ENCODE results near the gene KIF3C.
"Not testable (repeated sequence)": the region's sequence is repeated elsewhere in the genome, so short reads cannot be mapped to it uniquely, and the experiment has no call there.

The KIF3C gene

DNA sequence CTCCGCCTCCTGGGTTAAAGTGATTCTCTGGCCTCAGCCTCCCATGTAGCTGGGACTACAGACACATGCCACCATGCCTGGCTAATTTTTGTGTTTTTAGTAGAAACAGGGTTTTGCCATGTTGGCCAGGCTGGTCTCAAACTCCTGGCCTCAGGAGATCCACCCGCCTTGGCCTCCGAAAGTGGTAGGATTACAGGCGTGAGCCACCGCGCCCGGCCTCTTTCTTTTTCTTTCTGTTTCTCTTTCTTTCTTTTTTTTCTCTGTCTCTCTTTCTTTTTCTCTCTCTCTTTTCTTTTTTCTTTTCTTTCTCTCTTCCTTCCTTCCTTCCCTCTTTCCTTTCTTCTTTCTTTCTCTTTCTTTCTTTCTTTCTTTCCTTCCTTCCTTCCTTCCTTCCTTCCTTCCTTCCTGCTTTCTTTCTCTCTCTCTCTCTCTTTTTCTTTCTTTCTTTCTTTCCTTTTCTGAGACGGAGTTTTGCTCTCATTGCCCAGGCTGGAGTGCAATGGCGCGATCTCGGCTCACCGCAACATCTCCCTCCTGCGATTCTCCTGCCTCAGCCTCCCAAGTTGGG is 16.6 kb upstream of the KIF3C start:
- not testable (repeated sequence) for FAIRE-seq

DNA sequence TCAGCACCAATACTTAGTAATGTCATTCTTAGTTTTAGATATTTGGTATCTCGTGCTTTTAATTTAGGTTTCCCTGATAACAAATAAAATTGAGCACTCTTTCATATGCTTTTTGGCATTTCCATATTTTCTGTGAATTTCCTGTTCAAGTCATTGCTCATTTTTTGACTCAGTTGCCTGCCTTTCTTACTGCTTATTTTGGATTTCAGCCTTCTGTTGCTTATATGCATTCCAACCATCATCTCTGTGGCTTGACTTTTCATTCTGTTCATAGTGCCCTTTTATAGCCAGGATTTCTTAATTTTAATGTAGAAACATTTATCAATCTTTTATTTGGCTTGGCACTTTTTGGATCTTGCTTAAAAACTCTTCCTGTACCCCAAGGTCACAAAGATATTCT is 14.5 kb upstream of the KIF3C start:
- no peak for FAIRE-seq

DNA sequence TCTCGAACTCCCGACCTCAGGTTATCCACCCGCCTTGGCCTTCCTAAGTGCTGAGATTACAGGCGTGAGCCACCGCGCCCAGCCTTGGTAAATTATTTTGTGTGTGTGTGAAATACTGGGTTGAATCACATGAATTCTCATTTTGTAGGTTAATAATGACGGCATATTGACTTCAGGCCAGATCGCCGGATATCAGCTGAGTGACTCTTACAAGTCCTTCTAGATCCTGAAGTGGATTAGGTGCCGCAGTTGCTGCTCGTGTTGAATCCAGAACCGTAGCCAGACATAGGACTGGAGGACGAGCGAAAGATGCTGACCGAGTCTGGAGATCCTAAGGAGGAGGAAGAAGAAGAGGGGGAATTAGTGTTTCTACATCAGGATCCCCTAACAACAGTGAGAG is 12.2 kb upstream of the KIF3C start:
- FAIRE-seq, result no peak

DNA sequence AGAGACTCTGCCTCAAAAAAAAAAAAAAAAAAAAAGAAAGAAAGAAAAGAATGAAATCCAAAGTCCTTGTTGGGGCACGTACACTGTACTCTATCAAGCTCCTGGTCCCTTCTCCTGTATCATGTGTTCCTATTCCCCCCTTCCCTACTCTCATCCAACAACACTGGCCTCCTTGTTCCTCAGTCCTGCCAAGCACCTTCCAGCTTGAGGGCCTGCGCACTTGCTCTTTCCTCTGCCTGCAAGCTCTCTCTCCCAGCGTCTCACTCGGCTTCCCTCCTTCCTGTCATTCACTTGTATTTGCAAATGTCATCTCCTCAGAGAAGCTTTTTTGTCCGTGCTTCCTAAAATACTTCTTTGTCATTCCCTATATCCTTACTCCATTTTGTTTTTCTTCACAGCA is 10.8 kb upstream of the KIF3C start:
- FAIRE-seq, result no peak

DNA sequence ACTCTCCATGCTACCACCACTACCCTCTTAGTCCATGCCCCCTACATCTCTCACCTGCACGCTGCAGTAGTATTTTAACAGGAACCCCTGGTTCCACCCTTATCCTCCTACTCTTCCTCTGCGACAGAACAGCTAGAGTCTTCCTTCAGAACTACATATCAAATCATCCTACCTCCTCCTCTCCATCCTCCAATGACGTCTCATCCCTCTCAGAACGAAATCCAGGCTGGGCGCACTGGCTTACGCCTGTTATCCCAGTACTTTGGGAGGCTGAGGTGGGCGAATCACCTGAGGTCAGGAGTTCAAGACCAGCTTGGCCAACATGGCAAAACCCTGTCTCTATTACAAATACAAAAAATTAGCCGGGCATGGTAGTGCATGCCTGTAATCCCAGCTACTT is 10.3 kb upstream of the KIF3C start:
- FAIRE-seq, result no peak

DNA sequence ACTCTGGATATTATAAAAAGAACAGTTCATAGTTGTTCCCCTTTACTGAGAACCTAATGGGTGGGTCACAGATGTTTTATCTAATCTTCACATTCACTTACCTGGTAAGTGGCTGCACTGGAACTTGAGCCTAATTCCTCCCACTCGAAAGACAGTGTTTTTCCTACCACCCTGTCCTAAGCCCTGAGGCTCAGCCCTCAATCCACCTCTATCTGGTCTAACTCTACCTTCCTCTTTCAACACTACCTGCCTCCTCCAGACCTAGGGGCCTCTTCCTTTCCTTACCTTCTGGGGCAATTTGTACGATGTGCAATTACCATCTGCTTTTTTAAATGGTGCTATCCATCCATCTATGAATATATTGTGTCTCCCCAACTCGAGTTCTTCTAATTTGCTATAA is 9.7 kb upstream of the KIF3C start:
- FAIRE-seq, result no peak

DNA sequence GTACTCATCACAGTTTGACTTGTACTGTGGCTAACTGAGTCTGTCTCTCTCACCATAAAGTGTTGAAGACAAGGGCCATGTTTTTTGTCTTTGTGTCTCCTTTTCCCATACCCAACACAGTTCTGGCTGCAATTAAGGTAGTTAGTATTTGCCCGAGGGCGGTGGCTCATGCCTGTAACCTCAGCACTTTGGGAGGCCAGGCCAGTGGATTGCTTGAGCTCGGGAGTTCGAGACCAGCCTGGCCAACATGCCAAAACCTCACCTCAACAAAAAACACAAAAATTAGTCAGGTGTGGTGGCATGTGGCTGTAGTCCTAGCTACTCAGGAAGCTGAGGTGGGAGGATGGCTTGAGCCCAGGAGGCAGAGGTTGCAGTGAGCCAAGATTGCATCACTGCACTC is 6.9 kb upstream of the KIF3C start:
- no peak for FAIRE-seq

DNA sequence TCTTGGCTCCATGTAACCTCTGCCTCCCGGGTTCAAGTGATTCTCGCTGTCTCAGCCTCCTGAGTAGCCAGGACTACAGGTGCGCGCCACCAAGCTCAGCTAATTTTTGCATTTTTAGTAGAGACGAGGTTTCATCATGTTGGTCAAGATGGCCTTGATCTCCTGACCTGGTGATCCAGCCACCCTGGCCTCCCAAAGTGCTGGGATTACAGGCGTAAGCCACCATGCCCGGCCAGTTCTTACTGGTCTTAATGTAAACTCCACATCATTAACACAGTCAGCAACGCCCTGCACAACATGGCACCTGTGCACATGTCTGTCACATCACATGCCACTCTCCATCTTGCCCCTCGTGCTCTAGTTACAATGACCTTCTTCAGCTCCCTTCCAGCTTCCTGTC is 5.8 kb upstream of the KIF3C start:
- FAIRE-seq, result no peak

DNA sequence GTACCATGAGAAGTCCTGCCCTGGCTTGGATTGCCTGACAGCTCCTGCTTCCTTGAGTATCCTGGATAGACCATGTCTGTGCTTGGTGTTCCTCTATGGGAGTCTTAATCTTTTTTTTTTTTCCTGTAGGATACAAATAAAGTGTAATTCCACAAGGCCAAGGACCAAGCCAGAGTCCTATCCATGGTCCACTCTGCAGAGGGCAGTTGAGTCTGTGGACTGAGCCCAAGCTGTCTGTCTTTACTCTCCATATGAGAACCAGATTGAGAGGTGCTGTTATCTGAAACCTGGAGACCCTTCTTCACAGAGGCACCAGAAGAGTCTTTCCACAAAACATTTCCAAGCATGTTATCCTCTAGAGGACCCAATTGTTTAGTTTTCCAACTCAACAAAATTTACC is 1.4 kb upstream of the KIF3C start:
- no peak for FAIRE-seq

DNA sequence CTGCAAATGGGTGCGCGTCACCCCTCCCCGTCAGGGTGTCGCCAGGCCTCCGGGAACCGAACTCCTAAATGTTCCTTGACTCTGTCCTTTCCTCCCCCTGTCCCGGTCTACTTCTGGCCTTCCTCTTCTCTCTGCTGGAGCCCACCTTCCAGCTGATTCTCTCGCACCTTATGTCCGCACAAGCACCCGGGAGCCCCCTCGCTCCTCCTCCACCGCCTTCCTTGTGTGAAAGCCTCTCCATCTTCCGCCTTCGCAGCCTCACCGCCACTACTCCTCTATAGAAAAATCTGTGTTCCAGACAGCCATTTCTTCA is 627 bp upstream of the KIF3C start:
- no peak for FAIRE-seq

DNA sequence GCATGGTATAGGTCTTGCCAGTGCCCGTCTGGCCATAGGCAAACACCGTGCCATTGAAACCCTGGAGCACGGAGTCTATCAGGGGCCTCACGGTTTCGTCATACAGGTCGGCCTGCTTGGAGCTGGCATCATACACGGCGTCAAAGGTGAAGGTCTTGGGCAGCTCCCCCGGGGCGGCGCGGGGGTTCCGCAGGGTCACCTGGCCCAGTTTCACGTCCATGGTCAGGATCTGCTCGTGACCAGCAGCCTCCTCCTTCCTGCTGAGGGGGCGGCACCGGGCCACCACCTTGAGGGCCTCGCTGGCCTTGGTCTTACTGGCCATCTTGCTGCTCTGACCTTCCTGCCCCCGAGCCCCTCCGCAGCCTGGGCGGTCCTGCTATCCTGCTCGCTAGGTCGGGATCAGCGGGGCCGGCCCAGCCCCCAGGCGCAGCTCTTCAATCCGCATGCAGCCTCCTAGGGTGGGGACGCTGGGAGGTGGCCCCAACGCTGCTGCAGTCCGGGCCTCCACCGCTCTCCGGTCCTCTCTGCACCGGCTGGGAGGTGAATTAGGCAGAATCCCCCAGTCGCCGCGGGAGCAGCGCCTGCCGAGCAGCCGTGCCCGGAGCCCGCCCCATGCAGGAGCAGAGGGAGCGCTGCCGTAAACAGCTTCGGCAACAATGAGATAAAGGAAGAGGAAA is 563 bp downstream of the KIF3C start:
- no peak for FAIRE-seq

DNA sequence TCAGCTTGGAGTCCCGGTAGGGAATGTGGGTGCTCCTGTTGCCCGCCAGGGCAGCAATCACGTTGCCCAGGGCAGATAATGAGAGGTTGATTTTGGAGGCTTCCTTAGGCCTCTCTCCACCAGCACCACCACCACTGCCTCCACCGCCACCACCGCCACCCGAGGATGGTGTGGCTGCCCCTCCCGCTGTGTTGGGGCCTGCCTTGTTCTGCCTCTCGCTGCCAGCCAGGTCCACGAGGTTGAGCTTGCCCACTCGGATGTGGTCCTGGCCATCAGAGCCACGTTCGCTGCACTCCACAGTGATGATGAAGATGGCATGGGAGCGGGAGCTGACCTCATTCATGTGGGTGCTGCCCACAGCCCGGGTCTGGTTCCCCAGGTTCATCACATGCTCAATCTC is 1.3 kb downstream of the KIF3C start:
- FAIRE-seq, result no peak

DNA sequence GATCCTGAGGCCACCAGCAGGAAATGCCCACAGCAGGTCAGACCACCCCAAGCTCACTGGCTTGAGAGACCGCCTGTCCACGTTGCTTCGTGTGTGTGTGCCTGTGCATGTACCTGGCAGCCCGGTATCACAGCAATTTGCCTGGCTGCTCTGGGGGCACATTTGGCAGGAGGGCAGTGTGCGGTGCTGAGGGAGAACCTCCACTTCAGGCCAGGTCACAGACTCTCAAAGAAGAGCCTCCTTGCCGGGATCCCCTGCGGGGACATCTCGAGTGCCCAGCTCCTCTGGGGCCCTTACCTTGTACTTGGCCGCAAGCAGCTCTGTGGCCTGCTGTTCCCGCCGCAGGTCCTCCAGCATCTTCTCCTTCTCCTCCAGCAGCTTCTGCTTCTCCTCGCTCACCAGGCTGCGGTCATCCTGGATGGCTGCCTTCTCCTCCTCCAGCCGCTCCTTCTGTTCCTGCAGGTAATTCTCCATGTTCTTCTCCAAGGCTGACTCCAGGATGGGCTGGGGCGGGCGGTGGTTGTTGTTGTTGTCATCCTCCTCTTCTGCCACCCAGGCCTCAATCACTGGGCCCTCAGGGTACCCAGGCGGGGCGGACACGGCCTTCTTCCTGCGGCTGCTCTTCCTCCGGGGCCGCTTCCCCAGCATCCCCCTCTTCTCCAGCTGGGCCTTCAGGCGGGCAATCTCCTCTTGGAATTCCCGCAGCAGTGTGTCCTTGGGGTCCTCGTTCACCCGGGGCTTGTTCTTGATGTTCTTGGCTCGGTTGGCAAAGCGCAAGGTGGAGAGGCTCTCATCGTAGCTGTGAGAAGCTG is 2.0 kb downstream of the KIF3C start:
- FAIRE-seq, result no peak

DNA sequence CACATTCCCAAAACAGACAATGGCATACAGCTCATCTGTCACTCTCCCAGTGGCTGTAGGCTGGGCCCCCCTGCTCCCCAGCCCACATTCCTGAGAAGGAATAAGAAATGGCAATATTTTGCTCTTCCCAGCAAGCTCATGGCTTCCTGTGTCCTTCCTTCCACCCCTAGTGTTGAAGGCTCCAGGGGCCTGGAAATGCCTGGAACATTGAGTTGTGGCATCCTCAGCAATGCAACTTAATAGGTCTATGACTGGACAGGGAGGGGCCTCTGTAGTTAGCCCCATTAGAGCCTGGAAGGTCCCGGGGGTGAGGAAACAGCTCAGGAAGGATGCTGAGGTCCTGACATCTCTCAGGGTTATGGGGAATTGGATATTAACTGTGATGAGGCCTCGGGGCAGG is 3.3 kb downstream of the KIF3C start:
- FAIRE-seq, result no peak

DNA sequence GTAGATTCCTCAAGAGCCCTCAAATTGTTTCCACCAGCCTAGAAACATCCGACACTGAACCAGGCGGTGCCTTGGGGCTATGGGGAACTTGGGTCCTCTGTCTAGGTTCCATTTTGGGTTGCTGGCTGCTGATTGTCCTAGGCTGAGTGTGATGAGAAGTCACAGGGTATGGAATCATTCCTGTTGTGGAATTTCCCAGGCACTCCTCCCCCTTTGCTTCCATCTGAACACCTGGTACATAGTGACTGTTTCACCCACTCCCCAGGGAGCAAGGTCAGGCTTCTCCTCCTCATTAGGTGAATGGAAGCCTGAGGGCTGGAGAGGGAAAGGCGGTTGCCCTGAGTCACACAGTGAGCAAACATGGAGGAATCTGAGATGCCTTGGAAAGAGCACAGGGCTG is 4.5 kb downstream of the KIF3C start:
- no peak for FAIRE-seq

DNA sequence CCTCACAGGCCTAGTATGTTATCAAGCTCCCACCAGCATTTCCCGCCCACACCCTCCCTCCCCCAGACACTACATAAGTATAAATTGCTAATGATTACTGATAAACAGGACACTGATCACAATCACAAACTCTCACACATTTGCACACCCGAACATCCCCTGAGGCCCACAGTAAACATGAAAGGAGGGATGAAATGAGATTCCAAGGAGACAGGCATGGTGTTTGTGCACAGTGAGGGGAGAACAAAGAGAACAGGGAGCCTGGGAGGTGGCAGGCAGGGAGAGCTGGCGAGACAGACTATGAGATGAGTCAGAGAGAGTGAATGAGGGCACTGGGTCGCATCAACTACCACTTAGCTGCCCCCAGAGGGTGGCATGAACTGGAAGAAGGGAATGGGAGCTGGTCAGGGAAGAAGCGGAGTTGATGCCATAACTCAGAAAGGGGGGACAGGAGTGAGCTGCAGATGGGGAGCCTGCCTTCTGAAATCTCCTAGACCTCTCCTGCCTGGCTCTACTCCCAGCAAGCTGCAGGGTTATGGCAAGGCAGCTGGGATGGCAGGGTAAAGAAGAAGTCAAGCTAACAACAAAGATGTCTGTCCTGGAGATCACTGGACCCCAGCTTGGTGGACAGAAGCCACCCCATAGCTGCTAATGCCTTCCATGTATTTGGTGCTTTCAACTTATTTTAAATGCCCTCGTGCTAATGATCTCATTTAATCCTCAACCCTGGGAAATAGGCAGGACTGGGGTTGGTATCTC is 5.1 kb downstream of the KIF3C start:
- no peak for FAIRE-seq

DNA sequence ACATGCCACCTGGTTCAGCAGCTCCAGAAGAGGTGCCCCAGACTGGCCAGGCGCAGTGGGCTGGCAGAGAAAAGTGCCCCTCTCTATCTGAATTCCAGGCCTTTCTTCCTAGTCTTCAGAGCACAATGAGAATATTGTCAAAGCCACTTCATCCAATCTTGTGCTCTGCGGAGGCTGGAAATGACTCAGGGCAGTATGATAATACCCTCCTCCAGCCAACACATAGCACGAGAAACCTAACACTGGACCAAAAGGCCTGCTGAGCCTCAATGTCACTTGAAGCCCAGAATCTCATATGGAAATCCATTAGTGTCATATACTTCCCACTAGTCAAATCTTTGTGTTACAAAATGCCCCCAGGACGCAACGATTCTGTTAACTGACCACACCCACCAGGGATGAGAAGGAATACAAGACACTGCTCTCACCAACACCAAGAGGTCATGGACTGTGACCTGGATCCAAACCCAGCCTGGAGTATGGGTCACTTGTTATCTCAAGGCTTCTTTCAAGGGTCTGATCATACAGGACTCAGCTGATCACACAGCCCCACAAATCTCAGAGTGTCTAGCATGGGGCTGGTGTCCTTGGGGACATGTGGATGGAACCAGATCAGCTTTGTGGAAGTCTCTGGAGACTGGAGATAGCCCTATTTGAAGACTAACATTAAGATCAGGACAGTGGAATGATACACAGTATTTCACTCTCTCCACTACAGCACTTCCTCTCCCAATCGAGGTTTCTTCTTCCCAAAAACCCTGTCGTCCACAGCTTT is 10.1 kb downstream of the KIF3C start:
- FAIRE-seq, result no peak

DNA sequence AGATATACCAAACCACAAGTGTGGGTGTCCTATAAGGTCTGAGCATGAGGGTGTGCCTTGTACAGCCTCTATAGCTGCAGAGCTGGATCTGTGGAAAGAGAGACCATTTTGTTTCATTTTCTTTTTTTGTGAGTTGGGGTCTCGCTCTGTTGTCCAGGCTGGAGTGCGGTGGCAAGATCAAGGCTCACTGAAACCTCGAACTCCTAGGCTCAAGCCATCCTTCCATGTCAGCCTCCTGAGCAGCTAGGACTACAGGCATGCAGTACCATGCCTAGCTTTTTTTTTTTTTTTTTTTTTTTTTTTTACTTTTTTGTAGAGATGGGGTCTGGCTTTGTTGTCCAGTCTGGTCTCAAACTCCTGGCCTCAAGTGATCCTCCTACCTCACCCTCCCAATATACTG is 10.7 kb downstream of the KIF3C start:
- FAIRE-seq, result no peak

DNA sequence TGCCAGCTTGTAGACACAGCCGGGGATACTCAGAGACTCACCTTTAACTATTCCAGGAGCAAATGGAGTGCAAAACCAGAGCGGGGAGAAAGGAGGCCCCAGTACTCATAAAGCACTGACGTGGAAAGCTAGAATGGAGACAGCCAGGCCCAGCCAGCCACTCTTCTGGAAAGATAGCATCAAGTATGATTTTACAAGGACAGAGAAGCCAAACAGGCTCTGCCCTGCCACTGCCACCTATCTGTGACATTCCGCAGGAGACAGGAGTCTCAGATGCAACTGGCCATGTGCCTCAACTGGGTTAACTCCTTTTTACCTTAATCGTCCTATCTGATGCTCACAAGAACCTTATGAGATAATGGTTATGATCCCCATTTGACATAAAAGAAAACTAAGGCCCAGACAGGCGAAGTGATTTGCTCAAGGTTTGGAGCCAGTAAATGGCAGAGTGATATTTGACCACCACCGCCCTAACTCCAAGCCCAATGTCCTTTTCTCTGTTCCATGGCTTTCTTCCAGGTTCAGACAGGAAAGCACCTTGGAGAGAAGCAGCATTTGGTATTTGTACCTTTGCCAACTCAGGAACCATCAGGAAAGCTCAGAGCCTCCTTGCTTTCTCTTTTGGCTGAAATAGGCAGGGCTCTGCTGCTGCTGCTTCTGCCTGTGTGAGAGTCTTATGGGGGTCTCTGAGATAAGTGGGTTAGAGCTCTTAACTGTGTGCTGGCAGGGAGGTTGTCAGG is 15.6 kb downstream of the KIF3C start:
- no peak for FAIRE-seq

DNA sequence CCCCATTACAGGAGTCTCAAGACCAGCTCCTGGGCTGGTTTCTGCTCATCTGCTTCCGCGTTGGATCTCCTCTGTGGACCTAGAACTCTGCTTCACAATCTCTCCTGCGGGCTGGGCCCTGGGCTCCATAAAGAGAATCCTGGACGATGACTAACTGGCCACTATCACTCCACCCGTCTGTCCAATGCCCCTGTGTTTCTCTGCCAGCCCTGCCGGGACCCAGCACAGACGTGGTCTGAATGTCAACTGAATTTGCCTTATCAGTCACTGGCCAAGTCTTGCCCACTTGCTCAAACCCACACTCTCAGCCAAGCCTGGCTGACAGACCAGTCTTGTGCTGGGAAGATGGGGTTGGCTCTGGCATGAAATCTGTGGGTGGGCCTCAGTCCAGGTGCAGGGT is 17.4 kb downstream of the KIF3C start:
- FAIRE-seq, result no peak

DNA sequence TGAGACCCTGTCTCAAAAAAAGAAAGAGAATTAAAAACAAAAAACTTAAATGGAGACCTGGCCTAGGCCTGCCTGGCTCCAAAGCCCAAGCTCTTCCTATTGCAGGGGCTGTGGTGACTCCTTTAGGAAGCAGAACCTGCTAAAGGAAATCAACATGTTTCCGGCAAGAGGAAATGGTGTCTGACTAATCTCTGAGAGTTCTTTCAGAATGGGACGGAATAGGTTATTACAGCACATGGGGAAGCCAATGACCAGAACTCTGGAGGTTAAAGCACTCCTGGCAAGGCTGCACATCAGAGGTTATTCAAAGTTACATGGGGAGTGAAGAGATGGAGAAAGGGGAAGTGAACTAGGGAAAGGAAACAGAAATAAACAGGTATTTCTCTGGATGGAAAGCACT is 21.4 kb downstream of the KIF3C start:
- no peak for FAIRE-seq

DNA sequence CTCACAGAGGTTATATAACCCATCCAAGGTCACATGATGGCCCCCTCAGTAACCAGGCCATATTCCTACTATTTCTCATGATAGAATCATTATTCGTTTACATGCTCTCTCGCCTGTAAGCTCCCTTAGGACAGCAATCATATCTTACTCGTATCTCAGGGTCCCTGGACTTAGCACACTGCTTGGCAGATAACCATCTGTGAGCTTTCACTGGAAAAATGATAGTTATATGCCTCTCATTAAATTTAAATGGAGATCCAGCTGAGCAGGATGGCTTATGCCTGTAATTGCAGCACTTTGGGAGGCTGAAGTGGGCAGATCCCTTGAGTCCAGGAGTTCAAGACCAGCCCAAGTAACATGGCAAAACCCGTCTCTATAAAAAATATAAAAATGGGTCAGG is 21.9 kb downstream of the KIF3C start:
- no peak for FAIRE-seq
